GM19463 (cell line): ENCODE data around the gene KRT38.
"Not testable (repeated sequence)": the region's sequence is repeated elsewhere in the genome, so short reads cannot be mapped to it uniquely, and the experiment has no call there.

Source experiments
- ATAC-seq: cut with Tn5 transposase; IDR thresholded peaks from one replicate; pipeline ENCODE4 v1.9.1; 2021; ENCODE audit warnings: mild to moderate bottlenecking, moderate library complexity; ENCODE audit not compliant: unreplicated experiment

The KRT38 gene

GRCh38 chr17:41463746-41464145, 23.0 kb upstream of the KRT38 start:
- no peak for ATAC-seq

GRCh38 chr17:41462705-41463104, 21.9 kb upstream of the KRT38 start:
- ATAC-seq = no peak

- ATAC-seq = no peak
Measured at GRCh38 chr17:41457676-41458075, 16.9 kb upstream of the KRT38 start.

GRCh38 chr17:41456204-41456603, 15.4 kb upstream of the KRT38 start:
- no peak for ATAC-seq

- no peak for ATAC-seq
Measured at GRCh38 chr17:41455236-41455635, 14.5 kb upstream of the KRT38 start.

- ATAC-seq = no peak
Measured at GRCh38 chr17:41453066-41453465, 12.3 kb upstream of the KRT38 start.

- no peak for ATAC-seq
Measured at GRCh38 chr17:41452281-41452680, 11.5 kb upstream of the KRT38 start.

GRCh38 chr17:41451154-41451728, 10.5 kb upstream of the KRT38 start:
- ATAC-seq = no peak

DNA sequence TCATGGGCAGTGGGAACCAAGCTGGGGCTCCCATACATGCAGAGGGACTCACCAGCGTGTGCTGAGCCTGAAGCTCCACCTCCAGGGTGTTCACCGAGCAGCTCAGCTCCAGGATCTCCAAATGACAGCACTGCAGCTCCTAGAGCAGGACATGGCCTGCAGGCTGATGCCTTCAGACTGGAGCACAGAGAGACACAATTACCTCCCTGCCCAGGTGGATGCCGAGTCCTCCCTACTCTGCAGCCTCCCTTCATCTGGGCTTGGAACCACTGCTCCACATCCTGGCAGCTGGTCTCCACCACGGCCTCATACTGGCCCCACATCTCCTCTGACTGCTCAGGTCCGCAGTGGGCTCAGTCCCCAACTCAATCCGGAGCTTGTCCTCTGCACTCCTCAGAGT, 8.2 kb upstream of the KRT38 start:
- ATAC-seq = no peak

- no peak for ATAC-seq
Measured at GRCh38 chr17:41448506-41448905, 7.7 kb upstream of the KRT38 start.

DNA sequence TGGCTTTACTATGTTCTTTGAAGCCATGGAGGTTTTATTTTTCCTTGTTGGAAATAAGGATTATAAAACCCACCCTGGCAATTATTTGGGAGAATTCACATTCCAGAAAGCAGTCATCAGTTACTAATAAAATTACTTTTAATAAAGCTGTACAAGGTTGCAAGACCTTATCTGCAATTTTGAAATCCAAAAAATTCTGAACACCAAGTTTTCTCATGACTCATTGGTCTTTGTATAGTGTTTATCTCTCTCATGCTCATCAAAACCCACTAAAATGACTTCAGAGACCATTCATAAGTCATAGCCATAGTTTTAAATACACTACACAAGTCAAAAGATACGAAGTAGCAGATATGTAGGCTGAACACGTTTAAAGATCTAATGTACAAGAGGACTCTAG, 6.0 kb upstream of the KRT38 start:
- ATAC-seq = no peak

- no peak for ATAC-seq
Measured at GRCh38 chr17:41444640-41445039, 3.9 kb upstream of the KRT38 start.

DNA sequence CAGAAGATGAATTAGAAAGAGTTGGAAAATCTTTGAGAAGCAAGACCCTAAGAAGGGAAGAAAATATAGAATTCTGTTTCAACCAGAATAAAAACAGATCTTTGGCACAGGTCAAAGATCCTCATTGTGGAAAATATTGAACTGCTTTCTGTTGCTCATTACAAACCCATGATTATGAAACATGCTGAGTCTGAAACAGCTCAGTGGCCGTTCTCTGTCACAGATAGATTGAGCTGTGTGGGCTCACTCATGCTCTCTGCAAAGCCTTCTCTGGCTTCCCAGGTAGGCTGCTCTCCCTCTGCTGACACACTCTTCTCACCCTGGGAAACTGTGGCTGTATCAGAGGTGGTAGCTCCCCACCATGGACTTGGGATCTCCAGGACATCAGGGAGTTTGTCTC, 3.4 kb upstream of the KRT38 start:
- ATAC-seq = no peak

GRCh38 chr17:41442739-41443138, 2.0 kb upstream of the KRT38 start:
- ATAC-seq = no peak

- no peak for ATAC-seq
Measured at GRCh38 chr17:41439375-41439774, 1.4 kb downstream of the KRT38 start.

DNA sequence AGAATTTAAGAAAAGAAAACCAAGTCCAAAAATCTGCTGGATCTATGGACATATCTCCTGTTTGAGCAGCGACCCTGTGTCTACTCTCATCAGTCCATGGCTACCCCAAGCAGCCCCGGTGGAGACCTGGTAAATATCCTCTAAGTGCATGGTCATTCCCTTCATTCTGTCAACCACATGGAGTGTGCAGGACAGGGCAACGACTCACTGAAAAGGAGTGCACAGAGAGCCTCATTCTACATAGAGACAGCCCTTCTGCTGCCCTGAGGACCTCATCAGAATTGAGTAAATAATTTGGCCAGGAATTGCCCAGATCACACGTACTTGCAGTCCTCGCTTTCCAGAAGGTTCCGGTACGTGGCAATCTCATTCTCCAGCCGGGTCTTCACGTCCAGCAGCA, 3.0 kb downstream of the KRT38 start:
- ATAC-seq = no peak

DNA sequence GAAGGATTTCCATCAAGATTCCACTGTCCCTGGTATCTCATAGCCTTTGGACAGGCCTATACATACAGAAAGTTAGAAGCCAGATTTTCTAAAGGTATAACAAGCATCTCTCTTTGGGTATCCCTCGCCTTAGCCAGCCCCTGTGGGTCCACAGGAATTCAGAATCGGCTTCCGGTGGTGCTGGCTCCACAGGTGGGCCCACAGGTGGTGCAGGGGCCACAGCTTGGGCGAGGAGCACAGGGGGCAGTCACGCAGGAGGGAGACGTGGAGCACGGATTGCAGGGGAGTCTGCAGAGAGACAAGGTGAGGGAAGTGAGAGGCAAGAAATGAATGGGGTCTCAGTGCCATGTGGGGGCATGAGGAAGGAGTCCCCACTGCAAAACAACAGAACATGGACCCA, 3.5 kb downstream of the KRT38 start:
- ATAC-seq = no peak

DNA sequence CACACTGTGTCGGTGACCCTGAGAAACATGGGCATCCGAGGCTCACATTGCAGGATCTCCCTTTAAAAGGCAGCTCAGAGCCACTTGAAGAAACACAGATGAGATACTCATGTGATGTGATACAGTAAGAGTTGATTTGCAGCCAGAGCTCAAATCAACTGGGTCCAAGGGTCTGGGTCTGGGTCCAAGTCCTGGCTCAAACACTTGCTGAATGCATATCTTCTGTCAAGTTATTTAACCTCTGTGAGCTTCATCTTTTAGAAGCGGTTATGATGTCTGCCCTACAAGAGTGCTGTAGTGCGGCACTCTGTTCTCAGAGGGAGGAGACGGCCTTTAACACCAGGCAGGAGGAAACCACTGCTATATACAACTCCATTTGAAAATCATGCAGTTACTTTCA, 6.4 kb downstream of the KRT38 start:
- ATAC-seq = no peak

- no peak for ATAC-seq
Measured at GRCh38 chr17:41434005-41434404, 6.8 kb downstream of the KRT38 start.

- no peak for ATAC-seq
Measured at GRCh38 chr17:41433586-41433985, 7.2 kb downstream of the KRT38 start.

DNA sequence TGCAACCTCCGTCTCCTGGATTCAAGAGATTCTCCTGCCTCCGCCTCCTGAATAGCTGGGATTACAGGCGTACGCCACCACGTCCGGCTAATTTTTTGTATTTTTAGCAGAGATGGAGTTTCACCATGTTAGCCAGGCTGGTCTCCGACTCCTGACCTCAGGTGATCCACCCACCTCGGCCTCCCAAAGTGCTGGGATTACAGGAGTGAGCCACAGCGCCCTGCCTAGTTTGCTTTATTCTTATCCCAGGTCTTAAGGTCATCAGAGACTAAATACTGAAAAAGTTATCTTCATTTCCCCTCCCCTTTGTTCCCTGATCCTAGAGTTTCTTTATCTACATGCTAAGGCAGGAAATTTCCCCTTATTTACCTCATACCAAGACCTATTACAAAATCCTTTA, 10.4 kb downstream of the KRT38 start:
- not testable (repeated sequence) for ATAC-seq

GRCh38 chr17:41429667-41430066, 11.1 kb downstream of the KRT38 start:
- ATAC-seq = no peak

- ATAC-seq = no peak
Measured at GRCh38 chr17:41428591-41429291, 12.0 kb downstream of the KRT38 start.
